ENCODE data around the gene HOXB8.

The HOXB8 gene

DNA sequence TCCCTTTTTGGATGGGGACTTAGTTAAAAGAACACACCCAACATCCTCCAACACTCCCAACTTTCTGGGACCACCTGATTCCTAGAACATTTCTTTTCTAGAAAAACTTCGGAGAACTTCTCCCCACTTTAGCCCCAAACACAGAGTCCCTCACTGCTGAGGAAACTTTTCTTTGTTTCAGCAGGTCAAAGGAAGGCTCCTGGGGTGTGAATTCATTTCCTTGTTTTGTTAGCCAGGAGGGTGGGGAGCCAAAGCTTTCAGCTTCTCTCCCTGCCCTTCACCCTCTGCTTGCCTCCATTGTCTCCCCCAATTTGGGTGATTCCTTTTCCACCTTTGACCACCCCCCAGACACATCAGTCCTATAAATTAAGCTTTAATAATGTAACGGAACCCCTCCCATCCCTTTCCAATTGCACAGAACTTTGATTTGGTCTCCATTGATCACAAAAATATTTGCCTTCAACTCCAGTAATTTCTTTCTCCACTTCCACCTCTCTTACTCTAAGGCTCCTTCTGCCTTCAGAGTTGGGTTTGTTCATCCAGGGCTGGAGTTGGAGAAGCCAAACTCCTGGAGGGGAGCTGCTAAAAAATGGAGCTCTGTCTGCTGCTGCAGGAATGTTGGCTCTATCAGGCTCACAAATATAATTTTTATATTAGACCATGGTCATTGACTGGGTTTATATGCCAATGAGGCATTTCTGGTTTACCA, 47.3 kb downstream of the HOXB8 start:
- DNase-seq (ENCODE audit: low read depth in 2 of 2), result no peak

DNA sequence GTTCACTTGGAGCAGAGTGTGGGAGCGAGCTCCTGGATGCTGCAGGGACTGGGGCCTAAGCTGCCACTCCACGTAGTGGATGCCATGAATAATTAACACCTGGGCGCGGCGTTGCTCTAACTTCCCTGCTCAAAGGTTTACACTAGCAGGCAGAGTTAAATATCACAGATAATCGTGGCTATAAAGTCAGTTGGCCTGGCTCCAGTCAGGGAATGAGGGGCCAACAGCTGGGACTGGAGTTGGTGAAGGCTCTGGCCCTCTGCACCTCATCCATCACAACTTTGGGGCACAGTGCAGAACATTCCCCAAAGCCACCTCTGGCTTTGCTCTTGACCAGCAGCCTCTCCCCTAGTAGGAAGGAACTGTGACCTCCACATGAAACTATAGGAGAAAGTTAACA, 47.9 kb downstream of the HOXB8 start:
- no peak for DNase-seq (ENCODE audit: low read depth in 2 of 2)

DNA sequence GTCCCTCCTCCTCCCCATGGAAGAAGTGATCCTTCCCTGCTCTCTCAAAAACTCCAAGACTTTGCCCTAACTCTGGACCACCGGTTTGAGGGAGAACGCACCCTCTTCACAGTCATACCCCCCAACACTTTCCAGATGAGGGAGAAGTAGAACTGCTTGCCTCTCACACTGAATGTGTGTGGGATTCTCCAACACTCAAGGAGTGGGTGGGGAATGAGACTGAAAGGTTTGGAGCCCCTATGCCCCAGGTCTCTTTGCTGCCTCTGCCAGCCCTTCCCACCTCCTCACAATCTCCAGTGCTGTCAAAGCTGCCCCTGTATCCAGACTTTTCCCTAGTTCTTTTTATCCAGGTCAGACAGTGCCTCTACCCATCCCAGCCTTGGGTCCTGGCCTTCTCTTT, 48.4 kb downstream of the HOXB8 start:
- no peak for DNase-seq (ENCODE audit: low read depth in 2 of 2)

DNA sequence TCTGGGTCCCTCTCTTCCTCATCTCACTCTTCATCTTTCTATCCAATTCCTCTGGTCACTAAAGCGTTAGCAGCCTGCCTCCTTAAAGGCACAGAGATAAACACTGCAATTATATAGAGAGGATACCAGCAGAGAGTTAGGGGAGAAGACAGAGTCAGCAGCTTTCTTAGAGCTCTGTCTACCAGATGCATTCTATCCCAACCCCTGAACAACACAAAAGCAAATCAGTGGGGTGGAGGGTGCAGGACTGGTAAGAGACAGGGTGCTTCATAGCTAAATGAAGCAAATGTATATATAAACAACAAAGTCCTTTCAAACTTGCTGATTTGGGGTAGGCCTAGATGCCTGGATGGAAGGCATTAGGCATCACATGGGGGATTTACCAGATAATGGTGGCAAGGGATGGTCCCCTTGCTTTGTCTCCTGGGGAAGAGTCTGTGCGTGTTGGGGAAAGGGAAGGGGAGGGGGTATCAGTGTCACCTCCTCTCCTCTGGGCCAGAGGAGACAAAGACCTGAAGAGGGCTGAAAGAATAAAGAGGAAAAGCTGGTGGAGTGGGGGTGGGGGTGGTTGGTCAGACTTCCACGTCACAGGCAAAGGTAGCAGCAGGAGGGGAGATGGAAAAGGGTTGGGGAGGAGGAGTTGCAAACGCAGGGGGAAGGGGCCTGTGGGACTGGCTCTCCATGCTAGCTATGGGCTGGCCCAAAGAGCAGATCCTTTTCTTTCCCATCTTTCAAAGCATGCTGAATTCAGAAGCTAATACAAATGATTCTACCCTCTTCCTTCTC, 49.0 kb downstream of the HOXB8 start:
- no peak for DNase-seq (ENCODE audit: low read depth in 2 of 2)

DNA sequence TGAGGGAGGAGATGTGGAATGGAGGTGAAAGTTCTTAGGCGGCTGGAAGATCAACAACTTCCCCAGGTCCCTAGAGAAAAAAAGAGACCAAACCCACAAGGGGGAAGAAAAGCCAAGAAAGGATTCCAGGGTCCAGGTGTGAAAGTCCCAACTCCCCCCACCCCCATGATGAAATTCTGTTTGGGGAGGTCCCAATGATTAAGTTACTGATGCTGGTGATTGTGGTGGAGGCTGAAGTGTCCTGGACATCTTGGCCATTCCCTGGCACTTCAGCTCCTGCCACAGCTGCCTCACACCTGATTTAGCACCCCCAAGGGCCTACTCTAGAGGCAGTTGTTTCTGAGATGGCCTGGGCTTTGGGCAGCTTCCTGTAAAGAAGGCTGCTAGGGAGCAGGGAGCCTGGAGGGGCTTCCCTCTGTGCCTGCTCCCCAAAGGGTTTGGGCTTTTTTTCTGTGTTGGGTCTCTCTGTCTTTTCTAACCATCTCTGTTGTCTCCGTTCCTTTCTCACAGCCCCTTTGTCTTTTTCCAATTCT, 50.0 kb downstream of the HOXB8 start:
- no peak for DNase-seq (ENCODE audit: low read depth in 2 of 2)

DNA sequence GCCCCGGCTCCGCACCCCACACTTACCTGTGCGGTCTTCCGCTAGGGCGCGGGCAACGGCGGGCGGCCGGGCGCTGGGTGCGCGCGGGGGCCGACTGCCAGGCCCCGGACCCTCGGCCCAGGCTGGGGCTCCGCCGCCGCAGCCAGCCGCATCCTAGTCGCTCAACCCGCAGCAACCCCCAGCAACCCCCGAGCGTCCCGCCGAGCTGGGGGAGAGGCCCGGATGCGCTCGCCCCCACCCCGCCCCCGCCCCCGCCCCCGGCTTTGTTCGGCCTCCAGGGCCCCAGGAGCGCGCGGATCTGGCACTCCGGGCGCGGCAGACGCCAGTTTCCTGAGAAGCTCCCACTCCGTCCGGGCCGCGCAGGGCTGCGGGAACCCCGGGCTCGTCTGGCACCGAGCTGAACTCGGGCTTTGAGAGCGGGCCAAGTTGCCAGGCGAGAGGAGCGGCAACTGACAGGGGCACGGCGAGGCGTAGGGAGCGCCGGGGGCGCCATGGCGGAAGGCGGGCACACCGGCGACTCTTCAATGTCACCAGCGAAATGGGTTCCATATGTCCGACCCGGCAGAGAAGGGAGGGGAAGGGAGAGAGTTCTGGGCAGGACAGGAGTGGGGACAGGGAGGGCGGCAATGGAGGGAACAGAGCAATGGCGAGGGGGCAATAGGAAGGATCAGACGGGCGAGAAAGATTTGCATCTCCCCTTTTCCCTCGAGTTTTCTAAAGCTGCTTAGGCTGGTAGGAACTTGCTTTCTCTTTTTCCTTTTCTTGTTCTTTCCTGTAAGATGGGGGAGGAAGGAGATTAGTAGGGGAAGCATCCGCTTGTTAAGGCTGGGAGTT, 50.7 kb downstream of the HOXB8 start:
- DNase-seq (ENCODE audit: low read depth in 2 of 2), result no peak

DNA sequence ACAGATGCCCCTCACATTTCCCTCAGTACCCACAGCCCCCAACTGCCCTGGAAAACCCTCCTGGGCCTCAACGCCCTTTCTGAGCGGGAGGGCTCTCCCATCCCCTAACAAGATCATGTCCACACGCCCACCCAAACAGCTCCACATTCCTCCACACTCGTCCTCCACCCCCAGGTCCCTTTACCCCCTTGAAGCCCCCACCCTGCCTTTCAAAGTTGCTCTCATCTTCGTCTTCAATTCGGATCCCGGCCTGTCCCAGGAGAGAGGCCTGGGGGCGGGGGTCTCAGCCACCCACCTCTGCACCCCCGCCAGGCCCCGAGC, 51.3 kb downstream of the HOXB8 start:
- no peak for DNase-seq (ENCODE audit: low read depth in 2 of 2)

DNA sequence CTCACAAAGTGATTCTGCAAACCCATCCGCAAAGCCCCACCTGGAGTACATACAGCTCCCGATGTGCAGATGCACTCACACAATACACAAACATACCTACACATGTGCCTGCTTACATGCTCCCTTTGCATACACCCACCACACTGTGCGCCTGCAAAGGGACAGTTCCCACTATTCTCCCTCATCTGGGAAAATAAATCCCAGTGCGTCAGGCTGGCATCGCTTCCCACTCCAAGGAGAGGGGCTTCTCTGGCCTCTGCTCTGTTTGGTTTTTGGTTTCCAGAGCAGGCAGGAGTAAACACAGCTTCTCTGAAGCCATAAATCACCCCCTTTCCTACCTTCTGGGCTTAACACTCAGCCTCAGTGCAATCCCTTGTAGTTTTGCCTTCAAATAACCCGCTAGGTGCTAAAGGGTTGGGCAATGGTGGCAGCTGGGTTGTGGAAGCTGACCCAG, 51.7 kb downstream of the HOXB8 start:
- no peak for DNase-seq (ENCODE audit: low read depth in 2 of 2)

DNA sequence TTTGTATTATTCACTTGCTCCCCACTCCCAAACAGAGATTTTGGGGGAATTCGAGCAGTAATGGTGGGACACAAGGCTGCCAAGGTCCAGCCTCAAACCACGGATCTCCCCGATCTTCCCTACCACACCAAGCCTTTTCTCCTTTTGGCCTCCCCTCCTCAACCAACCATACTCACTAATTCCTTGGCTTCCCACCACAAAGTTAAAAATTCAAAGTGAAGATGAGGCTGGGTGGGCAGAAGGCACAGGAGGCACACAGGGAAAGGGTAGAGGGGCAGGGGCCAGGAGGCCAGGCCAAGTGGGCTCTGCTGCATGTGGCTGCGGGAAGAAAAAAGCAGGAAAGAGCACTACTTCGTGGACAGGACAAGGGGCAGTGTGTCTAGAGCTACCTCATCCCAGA, 52.2 kb downstream of the HOXB8 start:
- no peak for DNase-seq (ENCODE audit: low read depth in 2 of 2)

Data from stimulated activated CD4-positive, alpha-beta T cell treated with anti-CD3 and anti-CD28 coated beads, Interleukin-12 subunit alpha, Interleukin-12 subunit beta, amount 100 ng/mL, for 24 hours (primary cell).